ENCODE data around the gene DEPP1.

Gene DEPP1

DNA sequence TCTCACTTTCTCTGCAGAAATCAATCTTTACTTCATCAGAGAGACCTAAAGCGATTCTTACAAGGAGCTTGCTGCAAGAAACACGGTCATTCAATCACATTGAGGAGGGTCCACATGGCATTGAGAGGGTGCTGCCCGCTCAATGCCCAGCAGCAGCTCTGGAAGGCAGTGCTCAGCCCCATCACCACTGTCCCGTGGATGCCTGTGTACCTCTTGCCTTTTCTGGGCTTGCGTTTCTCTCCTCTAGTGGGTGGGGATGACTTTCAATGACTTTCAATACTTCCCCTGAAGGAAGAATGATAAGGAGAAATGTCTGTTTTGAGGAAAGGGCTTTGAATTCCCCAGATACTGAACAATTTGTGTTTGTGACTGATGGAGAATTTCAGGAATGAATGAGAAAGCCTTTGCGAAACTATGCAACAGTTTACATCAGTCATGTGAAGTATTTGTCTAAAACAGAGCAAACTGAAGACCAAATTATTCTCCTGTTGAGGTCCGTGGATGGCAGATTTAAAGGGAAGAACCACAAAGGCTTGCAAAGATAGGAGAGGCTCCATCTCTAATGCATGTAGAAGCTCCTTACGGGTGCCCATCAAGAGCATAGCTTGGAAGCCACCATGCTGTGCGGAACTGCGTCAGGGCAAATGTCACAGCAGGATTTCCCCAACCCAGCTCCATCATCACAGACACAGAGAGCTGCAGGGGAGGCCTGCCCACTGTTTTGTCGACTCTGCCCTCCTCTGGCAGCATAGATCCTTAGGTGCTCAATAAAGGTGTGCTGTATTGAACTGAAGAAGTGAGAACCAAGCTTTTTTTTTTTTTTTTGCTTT lies 15.5 kb upstream of the DEPP1 start:
- DNase-seq (ENCODE audit: low spot score), result no peak

DNA sequence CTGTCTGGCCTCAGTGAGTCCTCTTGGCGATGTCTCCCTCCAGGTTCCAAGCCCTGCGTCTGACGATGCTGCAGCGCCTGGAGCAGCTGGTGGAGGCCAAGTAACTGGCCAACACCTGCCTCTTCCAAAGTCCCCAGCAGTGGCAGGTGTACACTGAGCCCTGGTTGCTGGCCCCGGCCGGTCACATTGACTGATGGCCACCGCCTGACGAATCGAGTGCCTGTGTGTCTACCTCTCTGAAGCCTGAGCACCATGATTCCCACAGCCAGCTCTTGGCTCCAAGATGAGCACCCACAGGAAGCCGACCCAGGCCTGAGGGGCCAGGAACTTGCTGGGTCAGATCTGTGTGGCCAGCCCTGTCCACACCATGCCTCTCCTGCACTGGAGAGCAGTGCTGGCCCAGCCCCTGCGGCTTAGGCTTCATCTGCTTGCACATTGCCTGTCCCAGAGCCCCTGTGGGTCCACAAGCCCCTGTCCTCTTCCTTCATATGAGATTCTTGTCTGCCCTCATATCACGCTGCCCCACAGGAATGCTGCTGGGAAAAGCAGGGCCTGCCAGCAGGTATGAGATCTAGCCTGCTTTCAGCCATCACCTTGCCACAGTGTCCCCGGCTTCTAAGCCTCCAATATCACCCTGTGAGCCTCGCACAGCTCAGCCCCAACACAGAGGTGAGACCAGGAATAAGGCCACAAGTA lies 14.8 kb upstream of the DEPP1 start:
- DNase-seq (ENCODE audit: low spot score), result no peak

DNA sequence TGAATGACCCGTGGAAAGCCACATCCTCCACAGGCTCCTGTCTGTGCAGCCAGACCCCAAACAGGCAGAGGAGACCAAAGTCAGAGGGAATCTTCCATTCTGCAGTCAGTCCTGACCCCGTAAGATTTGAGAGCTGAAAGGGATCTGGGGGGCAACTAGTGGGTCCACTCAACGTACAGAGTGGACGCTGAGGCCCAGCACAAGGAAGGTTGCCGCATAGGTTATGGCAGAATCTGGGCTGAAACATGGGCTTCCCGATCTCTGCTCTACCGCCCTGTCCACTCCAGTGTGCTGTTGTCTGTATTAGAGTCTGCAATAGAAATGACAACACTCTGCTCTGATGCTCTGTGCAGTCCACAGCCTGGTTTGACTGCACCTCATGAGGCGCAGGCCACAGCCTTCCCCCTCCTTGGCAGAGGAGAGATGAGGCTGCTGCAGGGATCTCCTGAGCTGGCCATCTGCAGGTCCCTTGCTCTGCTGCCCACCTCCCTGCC lies 14.2 kb upstream of the DEPP1 start:
- DNase-seq (ENCODE audit: low spot score), result no peak

DNA sequence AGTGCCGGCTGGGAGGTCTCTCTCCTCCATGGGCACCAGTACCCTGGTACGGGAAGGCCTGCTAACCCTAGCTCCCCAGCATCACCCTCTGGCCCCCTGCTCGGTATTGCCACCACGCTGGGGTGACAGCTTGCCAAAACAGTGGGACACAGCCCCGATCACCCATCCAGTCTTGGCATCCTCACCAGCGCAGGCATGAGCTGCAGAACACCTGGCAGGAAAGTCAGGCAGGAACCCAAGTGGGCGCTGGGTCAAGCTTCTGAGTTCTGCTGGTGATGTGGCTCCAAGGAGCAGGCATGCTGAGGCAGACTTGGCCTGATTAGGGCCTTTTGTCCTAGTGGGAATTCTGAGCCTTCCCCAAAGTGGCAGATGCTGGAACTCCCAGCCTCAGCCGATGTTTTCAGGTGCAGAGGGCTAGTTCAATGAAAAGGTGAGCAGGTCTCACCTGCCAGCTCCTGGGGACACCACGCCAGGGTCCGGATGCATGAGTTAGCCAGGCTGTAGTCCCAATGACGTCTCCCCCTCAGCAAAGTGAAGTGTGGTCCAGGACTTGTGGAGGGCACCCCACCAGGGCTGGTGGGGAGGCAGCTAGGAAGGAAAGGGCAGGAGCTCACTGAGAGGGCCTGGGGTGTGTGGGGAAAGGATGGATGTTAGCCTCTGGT lies 13.6 kb upstream of the DEPP1 start:
- no peak for DNase-seq (ENCODE audit: low spot score)

DNA sequence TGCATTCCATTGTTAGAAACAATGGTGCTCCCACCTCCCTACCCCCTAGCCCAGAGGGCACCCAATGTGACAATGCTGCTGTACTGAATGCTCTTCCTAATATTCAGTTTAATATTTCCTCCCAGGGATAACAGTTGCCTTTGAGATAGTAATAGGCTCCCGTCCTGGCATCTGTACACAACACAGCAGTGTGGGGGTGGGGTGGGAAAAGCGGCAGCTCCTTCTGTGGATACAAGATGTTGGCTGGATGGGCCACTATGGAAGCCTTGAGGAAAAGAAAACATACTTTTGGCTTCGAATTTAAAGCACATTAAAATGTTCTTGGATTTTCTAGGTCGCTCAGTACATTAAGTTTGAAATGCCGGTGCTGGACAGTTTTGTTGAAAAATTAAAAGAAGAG lies 13.0 kb upstream of the DEPP1 start:
- DNase-seq (ENCODE audit: low spot score), result no peak

DNA sequence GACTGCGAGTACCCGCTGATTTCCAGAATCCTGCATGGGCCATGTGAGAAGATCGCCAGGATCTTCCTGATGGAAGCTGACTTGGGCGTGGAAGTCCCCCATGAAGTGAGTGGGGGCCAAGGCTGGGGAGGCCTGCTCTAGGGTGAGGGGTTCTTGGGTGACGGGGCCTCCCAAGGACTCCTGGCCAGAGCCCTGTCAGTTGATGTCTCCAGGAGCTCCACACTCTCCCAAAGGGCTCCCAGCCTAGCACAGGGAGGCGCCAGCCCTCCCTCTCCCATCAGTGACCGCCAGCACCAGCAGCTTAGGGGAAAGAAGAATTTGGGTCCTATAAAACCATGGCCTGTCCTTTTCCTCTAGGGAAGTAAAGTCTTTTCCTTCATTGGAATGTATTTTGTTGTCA lies 12.4 kb upstream of the DEPP1 start:
- no peak for DNase-seq (ENCODE audit: low spot score)

- DNase-seq (ENCODE audit: low spot score), result no peak
Measured at GRCh38 chr10:44990302-44990655, 11.7 kb upstream of the DEPP1 start.

DNA sequence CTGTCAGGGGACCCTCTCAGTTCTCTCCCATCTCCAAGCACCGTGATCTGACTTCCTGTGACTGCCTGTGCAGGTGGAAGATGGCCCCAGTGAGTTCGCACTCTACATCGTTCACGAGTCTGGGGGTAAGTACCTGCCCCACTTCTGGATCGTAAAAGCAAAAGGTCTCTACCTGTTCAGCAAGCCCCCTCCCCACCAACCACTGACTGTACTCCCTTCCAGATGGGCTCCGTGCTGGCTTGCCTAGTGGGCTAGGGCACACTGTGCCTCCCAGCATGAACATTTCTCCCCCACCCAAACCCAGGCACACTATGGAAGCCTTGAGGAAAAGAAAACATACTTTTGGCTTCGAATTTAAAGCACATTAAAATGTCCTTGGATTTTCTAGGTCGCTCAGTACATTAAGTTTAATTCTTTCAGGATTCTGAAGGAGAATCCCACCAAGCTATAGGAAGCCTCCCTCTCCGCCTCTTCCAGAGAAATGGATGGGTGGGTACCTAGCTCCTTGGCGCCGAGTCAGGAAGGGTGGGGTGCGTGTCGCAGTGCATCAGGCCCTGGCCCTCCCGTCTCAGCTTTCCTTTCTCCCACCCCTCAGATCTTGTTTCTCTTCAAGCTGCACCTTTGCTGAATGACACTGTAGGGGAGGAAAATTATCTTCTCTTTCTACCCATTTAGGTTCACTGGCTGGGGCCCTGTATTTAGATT lies 11.1 kb upstream of the DEPP1 start:
- no peak for DNase-seq (ENCODE audit: low spot score)

- DNase-seq (ENCODE audit: low spot score), result no peak
Measured at GRCh38 chr10:44988957-44989585, 10.5 kb upstream of the DEPP1 start.

GRCh38 chr10:44986670-44987069 lies 8.1 kb upstream of the DEPP1 start:
- no peak for DNase-seq (ENCODE audit: low spot score)

GRCh38 chr10:44986179-44986578 lies 7.6 kb upstream of the DEPP1 start:
- DNase-seq (ENCODE audit: low spot score), result no peak

DNA sequence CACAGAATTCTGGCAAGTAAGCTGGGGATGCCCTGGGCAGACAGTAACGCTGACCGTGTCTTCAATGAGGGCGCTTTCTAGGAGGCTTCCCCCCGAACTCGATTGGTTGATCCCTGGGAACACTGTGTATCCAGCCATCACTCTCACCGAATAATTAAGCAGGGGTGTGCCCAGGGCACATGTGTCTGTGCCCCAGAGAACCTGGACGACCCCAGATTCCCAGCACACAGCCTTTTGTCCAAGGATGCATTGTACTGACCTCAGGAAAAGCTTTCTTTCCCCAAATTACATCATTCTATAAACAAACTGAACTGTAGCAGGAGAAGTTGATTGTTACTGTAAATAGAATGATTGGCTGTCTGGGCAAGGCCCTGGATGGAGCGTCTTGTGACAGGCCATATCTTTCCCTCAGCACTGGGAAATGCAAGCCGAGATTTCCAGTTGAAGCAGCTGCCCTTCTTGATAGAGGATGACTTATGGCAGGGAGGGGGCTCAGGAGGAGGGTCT lies 6.6 kb upstream of the DEPP1 start:
- DNase-seq (ENCODE audit: low spot score), result no peak

DNA sequence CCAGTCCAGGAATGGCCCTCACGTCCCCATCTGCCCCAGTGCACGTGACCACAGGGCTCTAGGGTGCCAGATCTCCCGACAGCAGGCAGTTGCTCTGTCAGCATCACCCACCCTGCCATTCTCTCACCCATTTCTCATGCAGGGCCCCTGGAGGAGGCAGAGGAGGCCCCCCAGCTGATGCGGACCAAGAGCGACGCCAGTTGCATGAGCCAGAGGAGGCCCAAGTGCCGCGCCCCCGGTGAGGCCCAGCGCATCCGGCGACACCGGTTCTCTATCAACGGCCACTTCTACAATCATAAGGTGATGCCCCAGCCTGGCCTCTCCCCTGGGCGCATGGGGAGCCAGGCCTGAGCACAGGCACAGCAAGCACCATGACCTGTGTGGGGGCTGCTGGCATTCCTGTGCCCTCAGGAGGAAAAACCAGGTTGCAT lies 6.1 kb upstream of the DEPP1 start:
- no peak for DNase-seq (ENCODE audit: low spot score)

- DNase-seq (ENCODE audit: low spot score), result no peak
Measured at GRCh38 chr10:44983895-44984278, 5.3 kb upstream of the DEPP1 start.

DNA sequence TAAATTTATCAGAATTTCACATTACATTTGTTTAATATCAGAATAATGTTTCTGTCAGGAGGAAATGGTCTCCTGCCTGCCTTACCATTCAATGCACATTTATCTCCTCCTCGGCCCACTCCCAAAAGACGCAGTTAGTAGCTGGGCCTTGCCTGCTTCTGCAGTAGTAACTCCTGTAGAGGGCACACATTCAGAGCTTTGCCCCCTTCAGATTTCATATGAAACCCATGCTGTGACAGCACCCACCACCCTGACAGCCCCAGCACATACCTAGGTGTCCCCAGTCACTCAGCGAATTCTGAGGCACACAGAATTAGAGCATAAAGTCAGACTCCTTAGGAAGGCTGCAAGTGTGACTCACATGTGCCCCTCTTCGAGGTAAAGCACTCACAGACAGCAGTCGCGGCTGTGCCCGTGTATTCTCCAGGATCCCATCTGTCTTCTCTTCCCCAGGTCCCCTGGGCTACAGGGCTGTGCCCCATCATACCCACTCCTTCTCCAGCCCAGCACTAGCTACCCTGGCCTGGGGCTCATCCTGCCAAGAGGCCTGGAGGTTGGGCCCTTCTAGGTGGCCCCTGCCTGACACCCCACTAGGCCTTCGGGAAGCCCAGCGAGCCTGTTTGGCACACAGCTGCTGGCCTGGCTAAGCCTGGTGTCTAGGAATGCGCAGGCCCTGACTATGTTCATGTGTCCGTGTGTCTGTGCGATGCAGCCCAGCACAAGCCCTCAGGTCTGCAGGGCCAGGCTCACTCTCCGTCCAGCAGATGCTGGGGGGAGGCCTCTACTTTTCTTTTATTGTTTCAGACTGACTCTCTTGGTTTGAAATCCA lies 4.7 kb upstream of the DEPP1 start:
- DNase-seq (ENCODE audit: low spot score), result no peak

- DNase-seq (ENCODE audit: low spot score), result no peak
Measured at GRCh38 chr10:44982496-44982895, 3.9 kb upstream of the DEPP1 start.

- no peak for DNase-seq (ENCODE audit: low spot score)
Measured at GRCh38 chr10:44982114-44982460, 3.5 kb upstream of the DEPP1 start.

DNA sequence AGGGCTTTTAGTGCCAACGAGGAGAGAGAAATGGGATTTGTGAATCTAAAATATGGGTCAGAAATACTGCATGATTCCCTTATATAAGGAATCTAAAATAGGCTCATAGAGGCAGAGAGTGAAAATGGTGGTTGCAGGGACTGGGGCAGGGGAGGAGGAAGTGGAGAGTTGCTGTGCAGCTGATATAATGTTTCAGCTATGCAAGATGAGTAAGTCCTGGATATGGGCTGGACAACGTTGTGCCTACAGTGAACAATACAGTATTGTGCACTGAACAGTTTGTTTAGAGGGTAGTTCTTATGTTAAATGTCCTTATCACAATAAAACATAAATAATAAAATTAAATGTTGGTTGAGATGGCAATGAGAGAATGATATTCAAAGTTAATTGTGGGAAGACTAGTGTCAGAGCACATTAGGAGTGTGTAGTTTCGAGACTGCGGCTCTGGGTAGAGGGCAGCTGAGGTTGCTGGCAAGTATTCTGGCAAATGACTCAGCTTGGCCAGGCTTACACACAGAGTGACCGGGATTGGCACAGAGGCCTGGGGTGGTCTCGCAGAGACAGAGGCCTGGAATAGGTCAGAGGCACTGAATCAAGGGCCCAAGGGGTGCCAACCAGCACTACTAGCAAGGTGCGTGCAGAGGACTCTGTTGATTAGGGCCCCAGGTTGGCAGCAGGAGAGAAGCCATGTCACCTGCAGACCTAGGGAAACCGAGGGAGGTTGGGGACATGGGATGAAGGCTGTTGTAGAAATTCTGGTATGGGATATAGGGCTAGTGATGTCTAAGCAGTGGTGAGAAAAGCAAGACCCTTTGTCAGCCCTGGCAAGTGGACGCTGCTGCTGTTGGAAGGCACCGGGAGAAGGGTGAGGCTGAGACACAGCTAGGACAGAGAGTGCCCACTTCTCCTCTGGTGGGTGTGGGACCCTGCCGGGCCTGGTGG lies 2.8 kb upstream of the DEPP1 start:
- DNase-seq (ENCODE audit: low spot score), result no peak

DNA sequence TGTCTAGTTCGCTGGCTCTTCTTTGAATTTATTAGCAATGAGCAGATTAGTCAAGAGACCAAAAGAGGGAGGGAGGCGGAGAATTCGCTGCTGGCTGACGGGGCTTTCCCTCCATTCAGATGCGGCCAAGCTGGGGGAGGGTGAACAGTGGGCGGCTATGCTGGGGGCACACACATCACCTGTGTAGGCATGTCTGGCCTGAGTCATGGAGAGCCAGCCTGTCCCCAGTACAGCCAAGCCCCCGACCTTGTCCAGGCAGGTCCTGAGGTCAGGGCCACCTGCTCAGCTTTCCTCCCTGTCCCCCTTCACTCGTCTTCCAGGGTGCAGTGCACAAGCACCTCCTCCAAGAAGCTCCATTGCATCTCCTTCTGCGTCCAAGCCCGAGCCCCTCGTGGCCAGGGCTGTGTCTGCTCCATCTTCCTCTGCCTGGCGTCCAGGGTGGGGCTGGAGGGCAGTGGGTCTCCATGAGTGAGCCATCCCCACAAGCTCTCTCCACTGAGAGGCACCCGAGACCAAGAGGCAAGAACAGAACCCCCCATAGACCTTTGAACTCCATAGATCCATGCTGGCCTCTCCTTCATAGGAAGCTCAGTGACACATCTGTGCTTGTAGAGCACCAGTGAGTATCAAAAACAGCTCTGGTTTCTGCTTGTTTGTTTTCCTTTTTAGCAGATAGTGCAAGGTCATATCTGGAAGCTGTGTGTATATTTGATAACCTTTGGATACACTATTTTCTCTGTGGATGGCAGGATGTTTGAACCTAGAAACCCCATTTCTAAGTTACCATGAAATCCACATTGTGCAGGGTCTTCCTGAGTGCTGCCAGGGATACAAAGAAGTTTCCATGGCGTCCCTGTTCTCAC lies 1.9 kb upstream of the DEPP1 start:
- DNase-seq (ENCODE audit: low spot score), result no peak

Measured in activated CD4-positive, alpha-beta T cell treated with anti-CD3 and anti-CD28 coated beads, Interleukin-2, Interleukin-4, amounts not matched to agents 100 ng/mL and 50 ng/mL, durations not matched to agents 16 hours and 8 hours (primary cell).